Posterior cingulate gyrus (tissue), 11 donors: Measurements from ENCODE around the gene CUX1.
A peak's percentile ranks its signal among the peaks of the same experiment; 100 is the strongest.
"Not testable (repeated sequence)": the region's sequence is repeated elsewhere in the genome, so short reads cannot be mapped to it uniquely, and the experiment has no call there.

Experiments used
- DNase-seq, 10 donors: peaks; one replicate each; pipeline versions ENCODE4 v3.0.0 to v3.0.0-alpha.2; 2020 to 2021; ENCODE audit warnings: mixed read lengths in 3 of 10
- intact Hi-C: fragments of 100-400 bp; cut with DNase I; formaldehyde crosslinking; loops from one replicate; pipeline ENCODE4 v1.15.1; 2023

Gene CUX1

DNA sequence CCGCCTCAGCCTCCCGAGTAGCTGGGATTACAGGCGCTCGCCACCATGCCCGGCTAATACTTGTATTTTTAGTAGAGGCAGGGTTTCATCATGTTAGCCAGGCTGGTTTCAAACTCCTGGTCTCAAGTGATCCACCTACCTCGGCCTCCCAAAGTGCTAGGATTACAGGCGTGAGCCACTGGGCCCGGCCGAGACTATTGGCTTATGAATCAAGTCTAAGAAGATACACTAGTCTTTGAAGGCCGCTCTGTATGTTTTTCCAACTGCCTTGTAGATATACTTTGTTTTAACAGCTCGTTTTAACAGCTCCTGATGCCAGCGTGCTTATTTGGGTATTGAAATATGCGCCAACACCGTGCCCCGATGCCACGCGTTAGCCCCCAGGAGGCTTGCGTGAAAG is 332.8 kb downstream of the CUX1 start:
- intact Hi-C loops, result no loop called here
- DNase-seq, result peak in 2 of 10 donors; percentile 44 to 67

DNA sequence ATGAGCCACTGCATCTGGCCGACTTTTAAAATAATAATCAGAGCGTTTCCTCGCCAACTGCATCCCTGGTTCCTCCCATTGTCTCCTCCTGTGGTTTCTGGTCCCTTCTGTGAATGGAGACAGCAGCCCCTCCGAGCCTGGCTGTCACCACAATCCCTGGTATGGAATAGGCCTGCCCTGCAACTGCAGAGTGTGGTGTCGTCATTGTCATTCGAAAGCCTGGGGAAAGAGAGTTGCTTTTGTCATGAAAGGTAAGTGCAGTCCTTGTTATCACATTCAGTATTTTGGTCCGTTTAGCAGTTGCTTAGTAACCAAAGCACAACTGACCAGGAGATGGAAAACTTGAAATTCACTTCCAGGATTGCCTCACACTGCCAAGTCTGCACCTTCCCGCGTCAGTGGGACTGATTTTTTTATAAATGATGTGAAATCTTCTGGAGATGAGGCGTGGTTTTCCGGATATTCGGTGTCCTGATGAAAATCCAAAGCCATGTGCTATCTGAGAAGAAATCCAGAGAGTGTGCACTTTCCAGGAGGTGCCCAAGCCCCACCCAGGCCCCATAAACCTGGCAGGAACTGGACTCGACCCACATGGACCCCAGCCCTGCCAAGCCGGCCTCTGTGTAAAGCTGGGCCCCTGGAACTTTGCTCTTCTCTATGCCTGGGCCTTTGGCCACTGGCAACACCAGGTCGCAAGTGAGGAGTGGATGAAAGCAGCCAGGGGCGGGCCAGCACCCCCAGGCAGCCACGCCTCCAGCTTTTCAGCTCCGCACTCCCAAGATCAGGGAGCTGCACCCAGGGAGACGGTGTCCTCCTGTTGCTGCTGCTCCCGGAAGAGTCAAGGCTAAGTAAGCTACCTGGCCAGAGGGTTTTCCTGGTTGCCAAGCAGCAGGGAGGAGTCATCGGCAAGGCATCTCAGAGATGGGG is 335.5 kb downstream of the CUX1 start:
- DNase-seq, result peak in 1 of 10 donors; percentile 28
- intact Hi-C loops, result no loop called here

DNA sequence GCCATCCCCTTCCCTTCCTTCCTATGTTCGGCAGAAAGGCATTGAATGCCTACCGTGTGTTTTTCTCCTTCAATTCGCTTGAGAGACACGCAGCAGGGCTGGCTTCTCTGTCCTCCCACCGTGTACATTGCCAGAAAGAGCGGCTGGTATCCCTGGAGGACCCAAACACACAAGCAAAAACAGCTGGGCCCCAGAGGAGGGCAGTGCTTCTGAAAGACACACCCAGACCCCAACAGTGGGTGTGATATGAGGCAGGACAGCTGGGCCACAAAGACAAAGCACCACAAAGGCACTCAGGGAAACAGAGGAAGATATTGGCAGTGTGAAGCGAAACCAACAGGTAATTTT is 336.1 kb downstream of the CUX1 start:
- no peak for DNase-seq
- intact Hi-C loops, result no loop called here

DNA sequence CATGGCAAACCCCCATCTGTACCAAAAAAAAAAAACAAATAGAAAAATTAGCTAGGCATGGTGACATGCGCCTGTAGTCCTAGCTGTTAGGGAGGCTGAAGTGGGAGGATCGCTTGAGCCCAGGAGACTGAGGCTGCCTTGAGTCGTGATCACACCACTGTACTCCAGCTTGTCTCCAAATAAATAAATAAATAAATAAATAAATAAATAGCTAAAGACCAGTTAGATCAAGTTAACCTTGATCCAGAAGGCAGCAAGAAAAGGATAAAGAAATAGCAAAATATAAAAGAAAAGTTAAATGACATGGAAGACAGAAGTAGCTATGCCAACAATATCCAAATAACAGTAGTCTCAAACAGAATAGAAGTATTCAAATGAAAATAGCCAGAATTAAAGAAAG is 337.0 kb downstream of the CUX1 start:
- intact Hi-C loops, result no loop called here
- peak in 2 of 10 donors; percentile 3 to 14 for DNase-seq

DNA sequence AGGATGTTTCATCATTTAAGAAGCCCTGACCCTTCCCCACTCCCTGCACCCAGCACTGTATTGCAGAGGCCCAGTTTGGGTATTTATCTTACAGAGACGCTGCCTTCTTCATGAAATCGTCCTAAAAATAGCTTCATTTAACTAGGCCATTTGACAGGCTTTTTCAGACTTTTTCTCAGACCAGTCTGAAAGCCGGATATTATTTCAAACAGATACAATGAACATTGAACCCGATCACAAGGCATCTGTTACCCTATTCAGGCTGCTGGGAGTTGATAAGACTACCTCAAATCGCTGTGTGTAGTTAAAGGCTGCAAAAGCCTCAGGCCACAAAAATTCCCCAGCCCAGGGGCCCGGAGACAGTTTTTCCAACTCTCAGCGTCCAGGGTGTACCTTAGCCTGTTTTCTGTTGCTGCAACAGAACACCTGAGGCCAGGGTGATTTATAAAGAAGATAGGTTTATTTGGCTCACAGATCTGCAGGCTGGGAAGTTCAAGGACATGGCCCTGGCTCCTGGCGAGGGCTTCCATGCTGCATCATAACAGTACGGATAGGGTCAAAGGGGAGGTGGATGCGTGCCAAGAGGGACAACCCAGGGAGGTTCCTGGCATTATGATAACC is 338.5 kb downstream of the CUX1 start:
- no peak for DNase-seq
- intact Hi-C loops, result no loop called here

DNA sequence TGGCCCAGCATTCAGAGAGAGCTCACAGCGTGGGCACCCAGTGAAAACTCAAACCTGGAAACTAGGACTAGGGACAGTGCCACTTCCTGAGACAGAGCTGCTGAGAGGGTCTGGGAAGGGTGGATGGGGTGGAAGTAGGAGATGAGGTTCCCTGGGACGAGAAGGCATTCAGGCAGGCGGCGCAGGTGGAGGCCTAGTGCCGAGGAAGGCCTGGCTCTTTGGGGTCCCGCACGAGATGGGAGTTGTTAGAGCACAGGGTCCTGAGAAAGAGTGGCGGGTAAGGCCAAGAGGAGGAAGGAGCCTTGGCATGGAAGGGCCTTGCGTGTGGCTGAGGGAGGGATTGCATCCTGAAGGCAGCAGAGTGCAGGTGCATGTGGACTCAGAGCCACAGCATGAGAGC is 339.4 kb downstream of the CUX1 start:
- intact Hi-C loops, result no loop called here
- DNase-seq, result peak in 1 of 10 donors; percentile 59

DNA sequence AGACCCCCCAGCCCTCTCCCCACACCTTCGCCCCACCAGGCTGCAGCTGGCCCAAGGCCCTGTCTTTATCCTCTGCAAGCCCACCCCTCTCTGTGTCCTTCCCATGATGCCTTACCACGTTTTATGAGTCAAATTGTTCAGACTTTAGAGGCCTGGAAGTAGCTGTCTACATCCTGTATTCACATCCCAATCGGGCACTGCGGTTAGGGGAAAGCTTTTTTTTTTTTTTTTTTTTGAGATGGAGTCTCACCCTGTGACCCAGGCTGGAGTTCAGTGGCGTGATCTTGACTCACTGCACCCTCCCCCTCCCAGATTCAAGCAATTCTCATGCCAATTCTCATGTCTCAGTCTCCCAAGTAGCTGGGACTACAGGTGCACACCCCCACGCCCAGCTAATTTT is 347.7 kb downstream of the CUX1 start:
- intact Hi-C loops, result no loop called here
- no peak for DNase-seq

DNA sequence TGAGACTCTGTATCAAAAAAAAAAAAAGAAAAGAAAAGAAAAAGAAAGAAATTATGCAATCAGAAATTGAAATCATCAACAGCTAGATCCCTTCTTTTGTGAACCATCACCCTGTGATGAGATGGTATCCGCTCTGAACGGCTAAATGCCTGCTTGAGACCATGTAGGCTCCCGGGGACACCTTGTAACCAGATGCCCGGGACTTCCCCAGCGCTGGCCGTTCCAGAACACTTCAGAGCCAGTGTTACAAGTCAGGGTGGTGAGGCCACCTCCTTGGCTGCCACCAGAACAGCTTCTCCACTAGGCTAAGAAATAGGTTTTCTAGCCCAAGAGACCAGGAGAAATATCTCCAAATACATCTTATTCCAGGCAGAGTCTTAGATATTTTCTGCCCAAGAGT is 349.8 kb downstream of the CUX1 start:
- intact Hi-C loops, result no loop called here
- DNase-seq, result peak in 1 of 10 donors; percentile 50

DNA sequence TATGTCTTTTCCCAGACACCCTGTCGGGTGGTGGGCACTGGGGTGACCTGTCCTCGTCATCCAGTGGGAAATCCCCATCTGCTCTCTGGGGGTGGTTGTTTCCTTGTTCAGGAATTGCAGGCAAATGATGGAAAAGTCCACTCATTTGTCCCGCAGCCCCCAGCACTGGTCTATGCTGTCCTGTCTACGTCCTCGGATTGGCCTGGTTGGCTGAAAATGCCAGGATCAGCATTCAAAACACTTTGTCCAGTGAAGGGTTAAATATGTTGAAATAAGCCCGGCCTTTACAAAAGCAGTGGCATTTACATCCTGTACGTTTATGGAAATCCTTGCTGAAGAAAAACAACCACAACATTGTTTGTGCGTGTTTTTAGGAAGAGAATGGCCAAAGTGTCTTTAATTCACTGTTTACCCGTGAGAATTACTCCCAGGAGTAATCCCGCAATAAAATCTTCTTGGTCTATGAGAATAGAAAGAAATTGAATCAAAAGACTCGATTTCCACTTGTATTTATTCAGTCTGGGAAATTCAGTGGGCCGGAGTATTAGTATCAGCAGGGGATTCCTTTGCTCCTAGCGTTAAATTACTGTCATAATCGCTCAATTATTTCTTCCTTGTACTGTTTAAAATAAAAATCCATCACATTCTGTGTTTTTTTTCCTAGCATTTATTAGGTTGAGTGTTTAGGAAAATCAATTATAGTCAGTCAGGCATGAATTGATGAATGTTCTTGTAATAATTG is 352.4 kb downstream of the CUX1 start:
- DNase-seq, result no peak
- intact Hi-C loops, result no loop called here

DNA sequence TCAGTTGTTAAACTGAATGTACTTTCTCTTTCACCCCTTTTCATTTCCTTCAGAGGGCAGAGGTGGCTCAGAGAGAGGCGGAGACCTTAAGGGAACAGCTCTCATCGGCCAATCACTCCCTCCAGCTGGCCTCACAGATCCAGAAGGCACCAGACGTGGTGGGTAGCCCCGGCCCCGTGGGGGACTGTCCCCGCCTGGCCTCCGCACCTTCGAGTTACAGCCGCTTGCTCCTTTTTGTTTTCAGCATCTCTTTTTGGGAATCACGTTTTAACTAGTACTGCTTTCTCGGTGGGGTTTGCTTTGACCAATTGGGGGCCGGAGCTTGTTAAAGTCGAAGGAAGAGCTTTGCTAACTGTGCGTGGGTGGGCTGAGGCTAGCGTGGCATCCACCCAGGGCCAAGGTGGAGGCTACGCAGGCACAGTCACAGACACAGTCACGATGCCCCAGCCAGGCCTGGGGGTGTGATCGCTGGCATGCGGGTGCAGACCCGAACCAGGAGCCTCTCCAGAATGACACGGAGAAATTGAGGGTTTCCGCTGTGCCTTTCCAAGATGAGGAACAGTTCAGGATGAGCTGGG is 353.1 kb downstream of the CUX1 start:
- intact Hi-C loops, result no loop called here
- DNase-seq, result peak in 1 of 10 donors; percentile 70

DNA sequence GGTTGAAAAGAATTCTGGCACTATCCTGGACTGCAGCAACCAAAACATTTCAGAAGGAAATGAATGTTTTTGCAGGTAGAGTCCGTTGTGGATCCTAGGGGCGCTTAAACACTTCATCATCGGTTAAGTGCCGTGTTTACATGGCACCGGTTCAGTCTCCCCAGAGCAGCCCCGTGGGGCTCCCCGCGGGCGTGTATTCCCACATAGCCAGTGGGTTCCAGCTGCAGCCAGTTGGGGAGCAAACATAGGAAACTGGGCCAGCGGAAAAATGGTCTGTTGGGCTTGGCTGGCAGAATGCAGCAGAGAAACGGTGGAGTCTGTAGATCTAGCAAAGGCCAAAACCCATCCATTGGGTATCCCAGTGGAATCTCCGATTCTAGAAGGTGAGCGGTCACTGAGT is 356.2 kb downstream of the CUX1 start:
- intact Hi-C loops, result no loop called here
- peak in 1 of 10 donors; percentile 39 for DNase-seq

DNA sequence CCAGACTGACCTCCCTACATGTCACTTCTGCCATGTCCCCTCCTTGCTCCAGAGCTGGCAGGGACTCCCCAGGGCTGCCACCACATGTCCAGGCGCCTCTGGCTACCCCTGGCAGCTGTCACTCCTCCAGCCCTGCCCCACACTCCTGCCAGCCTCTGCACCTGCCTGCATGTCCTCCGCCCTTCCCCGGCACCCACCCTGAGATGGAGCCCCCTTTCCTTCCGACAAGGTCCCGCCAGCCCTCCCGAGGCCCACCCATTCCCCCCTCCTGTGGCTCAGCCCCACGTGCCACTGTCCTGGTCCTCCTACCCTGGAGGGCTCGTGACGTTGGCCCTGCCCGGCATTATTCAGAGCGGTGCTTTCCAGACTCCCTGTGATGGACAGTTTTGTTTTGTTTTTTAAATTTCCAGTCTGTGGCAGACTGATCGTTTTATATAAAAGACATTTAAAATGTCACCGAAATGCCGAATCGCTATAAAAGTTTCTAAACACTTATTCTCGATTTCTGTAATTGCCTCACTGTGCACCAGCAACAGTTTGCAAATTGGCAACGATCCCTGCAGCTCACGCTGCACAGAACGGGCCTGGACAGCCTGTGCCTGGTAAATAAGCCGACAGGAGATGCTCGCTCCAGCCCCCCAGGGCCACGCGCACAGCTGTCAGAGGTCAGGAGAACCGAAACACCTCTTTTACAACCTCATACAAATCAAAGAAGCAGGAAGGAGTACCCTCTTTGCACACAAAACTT is 358.2 kb downstream of the CUX1 start:
- intact Hi-C loops, result no loop called here
- peak in 6 of 10 donors; percentile 29 to 91 (median 62) for DNase-seq

DNA sequence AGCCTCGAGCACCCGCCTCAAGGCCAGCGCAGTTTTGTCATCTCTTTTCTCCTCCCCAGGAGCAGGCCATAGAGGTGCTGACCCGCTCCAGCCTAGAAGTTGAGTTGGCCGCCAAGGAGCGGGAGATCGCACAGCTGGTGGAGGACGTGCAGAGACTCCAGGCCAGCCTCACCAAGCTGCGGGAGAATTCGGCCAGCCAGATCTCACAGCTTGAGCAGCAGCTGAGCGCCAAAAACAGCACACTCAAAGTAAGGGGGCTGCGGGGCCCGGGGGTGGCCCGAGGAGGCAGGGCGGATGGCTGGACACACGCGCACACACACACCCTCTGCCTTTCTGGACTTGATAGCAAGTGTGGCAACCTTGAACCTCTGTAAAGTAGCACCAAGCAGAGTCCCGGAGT is 361.0 kb downstream of the CUX1 start:
- intact Hi-C loops, result no loop called here
- DNase-seq, result peak in 2 of 10 donors; percentile 71 to 81

DNA sequence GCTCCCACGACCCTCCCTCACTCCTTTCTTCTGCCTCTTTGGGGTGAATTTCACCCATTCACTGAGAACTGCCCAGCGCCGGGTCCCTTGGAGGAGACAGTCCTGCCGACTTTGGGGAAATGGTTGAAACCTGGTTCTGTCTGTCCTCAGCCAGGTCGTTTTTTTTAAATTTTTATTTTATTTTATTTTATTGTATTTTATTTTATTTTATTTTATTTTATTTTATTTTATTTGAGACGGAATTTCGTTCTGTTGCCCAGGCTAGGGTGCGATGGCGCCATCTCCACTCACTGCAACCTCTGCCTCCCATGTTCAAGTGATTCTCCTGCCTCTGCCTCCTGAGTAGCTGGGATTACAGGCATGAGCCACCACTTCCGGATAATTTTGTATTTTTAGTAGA is 363.3 kb downstream of the CUX1 start:
- intact Hi-C loops, result no loop called here

DNA sequence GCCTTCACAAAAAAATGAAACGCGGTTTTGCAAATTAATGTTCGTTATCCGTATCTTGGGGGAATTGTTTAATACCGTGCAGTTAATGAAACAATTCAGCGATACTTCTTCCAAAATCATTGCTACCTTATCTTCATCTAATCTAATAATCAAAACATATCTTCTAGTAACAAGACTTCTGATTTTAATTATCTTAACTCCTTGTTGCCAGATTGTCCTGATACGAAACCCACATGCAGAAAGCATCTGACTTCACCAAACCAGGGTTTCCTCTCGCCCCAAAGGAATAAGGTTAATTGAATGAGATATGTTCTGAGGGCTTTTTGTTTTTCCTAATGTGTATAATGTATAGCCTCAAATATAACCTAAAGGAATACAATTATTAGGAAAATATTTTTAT is 364.1 kb downstream of the CUX1 start:
- no peak for DNase-seq
- intact Hi-C loops, result no loop called here

More for the DNA sequence above, 363.3 kb downstream of the CUX1 start:
- DNase-seq, result no peak

DNA sequence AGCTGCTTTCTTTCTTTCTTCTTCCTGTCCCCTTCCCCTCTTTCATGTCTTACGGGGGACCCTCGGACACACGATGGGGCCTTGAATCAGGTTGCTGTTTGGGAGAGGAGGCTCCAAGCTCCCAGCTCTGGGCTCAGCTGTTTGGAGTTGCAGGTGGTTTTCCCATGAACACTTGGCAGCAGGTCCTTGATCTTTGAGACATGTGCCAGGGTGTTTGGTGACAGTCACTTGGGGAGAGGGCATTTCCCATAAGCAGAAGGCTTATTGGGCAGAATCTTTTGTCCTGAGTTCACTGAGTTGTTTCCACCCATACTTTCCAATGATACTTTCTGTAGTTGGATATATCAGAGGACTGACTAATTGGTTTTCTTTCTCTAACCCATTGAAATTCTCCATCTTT is 364.6 kb downstream of the CUX1 start:
- no peak for DNase-seq
- intact Hi-C loops, result no loop called here

DNA sequence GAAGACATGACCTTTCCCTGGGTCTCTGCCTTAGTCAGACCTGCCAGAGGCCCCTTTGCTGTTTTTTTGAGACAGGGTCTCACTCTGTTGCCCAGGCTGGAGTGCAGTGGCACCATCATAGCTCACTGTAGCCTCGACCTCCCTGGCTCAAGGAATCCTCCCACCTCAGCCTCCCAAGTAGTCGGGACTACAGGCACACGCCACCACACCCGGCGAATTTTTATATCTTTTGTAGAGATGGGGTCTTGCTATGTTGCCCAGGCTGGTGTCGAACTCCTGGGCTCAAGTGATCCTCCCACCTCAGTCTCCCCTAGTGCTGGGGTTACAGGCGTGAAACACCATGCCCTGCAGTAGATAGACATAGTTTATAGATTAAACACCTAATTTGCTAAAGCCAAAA is 366.4 kb downstream of the CUX1 start:
- DNase-seq, intact Hi-C loops: not testable (repeated sequence)

DNA sequence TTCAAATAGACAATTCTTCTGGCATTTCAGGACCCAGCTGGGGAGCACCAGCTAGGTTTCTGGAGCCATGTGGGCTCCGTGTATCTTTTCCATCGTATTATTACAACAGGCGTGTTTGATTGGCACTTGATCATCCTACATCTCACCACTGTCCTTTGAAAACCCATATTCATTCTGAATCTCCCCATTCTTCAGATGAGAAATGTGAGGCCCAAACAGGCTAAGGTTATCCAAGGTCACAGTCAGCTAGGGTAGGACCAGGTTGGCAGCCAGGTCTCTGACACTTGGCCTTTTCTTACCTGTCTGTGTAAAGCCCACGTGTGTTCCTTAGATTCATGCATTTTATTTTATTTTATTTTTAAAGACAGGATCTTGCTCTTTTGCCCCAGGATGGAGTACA is 366.9 kb downstream of the CUX1 start:
- intact Hi-C loops, result no loop called here
- no peak for DNase-seq

DNA sequence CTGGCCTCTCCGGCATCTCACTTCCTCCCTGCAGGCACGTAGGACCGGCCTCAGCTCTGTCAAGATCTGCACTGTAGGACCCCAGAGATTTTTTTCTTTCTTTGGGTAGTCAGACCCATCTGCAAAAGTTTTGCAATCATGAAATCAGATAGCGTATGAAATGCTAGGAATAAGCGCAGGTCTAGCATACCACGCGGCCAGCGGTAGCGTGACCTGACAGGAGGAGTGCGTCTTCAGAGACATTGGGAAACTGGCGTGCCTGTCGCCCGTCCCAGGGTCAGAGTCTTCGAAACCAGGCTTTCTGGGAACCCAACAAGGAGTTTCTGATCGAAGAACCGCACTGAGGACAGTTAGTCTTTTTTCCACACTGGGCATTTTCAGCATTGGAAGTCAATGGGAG is 368.4 kb downstream of the CUX1 start:
- no peak for DNase-seq
- intact Hi-C loops, result no loop called here

DNA sequence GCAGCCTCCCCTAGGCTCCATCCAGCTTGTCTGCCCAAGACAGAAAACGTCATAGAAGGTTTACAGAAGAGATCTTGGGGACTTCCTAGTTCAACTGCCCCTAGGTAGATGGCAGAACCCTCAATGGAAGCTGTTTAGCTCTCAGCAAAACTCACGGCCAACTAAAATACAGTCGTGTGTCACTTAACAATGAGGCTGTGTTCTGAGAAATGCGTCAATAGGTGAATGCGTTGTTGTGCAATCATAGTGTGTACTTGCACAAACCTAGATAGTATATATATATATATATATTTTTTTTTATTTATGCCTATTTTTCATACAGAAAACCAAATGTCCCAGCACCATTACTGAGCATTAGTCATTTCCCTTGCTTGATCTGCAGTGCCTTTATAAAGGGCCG is 368.9 kb downstream of the CUX1 start:
- DNase-seq, result no peak
- intact Hi-C loops, result no loop called here
